Activated naive CD4-positive, alpha-beta T cell treated with anti-CD3 and anti-CD28 coated beads, Interleukin-2, amount 50 U/mL, for 72 hours (primary cell): ENCODE results near the gene ZNF549. TPM values are rescaled to one million over a fixed set of nuclear protein-coding genes. Genes with fewer than 3 reads are reported as not detected.

ENCODE experiments used
- ATAC-seq, 2 donors: fragments of 150-1000 bp; cut with Tn5 transposase; 2 replicates each; pipeline ENCODE4 v1.10.0; 2021; ENCODE audit warnings: mild to moderate bottlenecking in 2 of 2, moderate library complexity in 2 of 2
- DNase-seq, 2 donors: peaks; one replicate each; pipeline ENCODE4 v3.0.0; 2021 to 2022; ENCODE audit warnings: low spot score in 2 of 2
- H3K27ac Mint-ChIP-seq, 2 donors: one replicate each; pipeline ENCODE4 v1.8.0; 2022; ENCODE audit warnings: mild to moderate bottlenecking in 2 of 2, mixed read lengths in 2 of 2
- H3K36me3 Mint-ChIP-seq, 2 donors: one replicate each; pipeline ENCODE4 v1.8.0; 2022; ENCODE audit warnings: mixed read lengths in 2 of 2
- H3K9me3 Mint-ChIP-seq, 2 donors: one replicate each; pipeline ENCODE4 v1.8.0; 2022; ENCODE audit warnings: mixed read lengths in 2 of 2
- total RNA-seq, 2 donors: library from RNA; stranded (reverse); gene quantifications; one replicate each; pipeline ENCODE4 v1.2.3, GENCODE V29; 2022

The ZNF549 gene
- total RNA-seq, 2 donors from 2014 or later = 3.7 to 3.9 TPM

- peaks cover 19 to 55% of the 10 kb centered on the region in 2 donors for H3K9me3 Mint-ChIP-seq
- peak overlapping the region; percentile 90 to 97 for H3K27ac Mint-ChIP-seq
- ATAC-seq = peak; percentile 38 to 46
- peaks cover 72 to 96% of the 10 kb centered on the region in 2 donors for H3K36me3 Mint-ChIP-seq
- peak in 1 of 2 donors; percentile 19 for DNase-seq
These were observed 31.9 kb downstream of the ZNF549 start for GRCh38 chr19:57559008-57559403.

- H3K36me3 Mint-ChIP-seq = peaks cover 67 to 91% of the 10 kb centered on the region in 2 donors
These were observed 32.4 kb downstream of the ZNF549 start, which contains the start of gene ZNF550 for GRCh38 chr19:57559404-57560025. Gene ZNF550 (minus strand): TSS chr19:57559863. CDS start chr19:57559682, 181 bp downstream.

GRCh38 chr19:57560049-57560491 lies 32.9 kb downstream of the ZNF549 start:
- no peak for DNase-seq
- peak in 1 of 2 donors; percentile 17 for ATAC-seq
- Mint-ChIP-seq H3K9me3 (peaks cover 18 to 50% of the 10 kb centered on the region in 2 donors), H3K27ac (peak overlapping the region in 1 of 2 donors; percentile 90), H3K36me3 (peaks cover 65 to 89% of the 10 kb centered on the region in 2 donors)

More at GRCh38 chr19:57559404-57560025, 32.4 kb downstream of the ZNF549 start, which contains the start of gene ZNF550:
- peak within 1 kb of the TSS; percentile 90 to 97 for H3K27ac Mint-ChIP-seq
- ATAC-seq (peak; percentile 100), DNase-seq (peak; percentile 85 to 86)
- H3K9me3 Mint-ChIP-seq = peaks cover 19 to 52% of the 10 kb centered on the region in 2 donors

GRCh38 chr19:57563547-57563946 lies 36.4 kb downstream of the ZNF549 start:
- DNase-seq = no peak
- Mint-ChIP-seq H3K36me3 (peaks cover 45 to 81% of the 10 kb centered on the region in 2 donors), H3K9me3 (peaks cover 26 to 56% of the 10 kb centered on the region in 2 donors), H3K27ac (no peak overlapping the region)
- no peak for ATAC-seq

- DNase-seq = no peak
- no peak overlapping the region for H3K27ac Mint-ChIP-seq
- H3K9me3 Mint-ChIP-seq = peaks cover 41 to 55% of the 10 kb centered on the region in 2 donors
- no peak for ATAC-seq
- H3K36me3 Mint-ChIP-seq = peaks cover 43 to 77% of the 10 kb centered on the region in 2 donors
These were observed 39.5 kb downstream of the ZNF549 start for GRCh38 chr19:57566396-57567265.

- no peak overlapping the region for H3K27ac Mint-ChIP-seq
- H3K9me3 Mint-ChIP-seq = peaks cover 51 to 59% of the 10 kb centered on the region in 2 donors
- H3K36me3 Mint-ChIP-seq = peaks cover 68 to 87% of the 10 kb centered on the region in 2 donors
- no peak for ATAC-seq
- no peak for DNase-seq
These were observed 43.6 kb downstream of the ZNF549 start for GRCh38 chr19:57570707-57571106.

GRCh38 chr19:57572415-57572947 lies 45.3 kb downstream of the ZNF549 start:
- no peak for DNase-seq
- Mint-ChIP-seq H3K27ac (no peak overlapping the region), H3K9me3 (peaks cover 52 to 64% of the 10 kb centered on the region in 2 donors), H3K36me3 (peaks cover 80 to 89% of the 10 kb centered on the region in 2 donors)
- no peak for ATAC-seq

GRCh38 chr19:57576661-57577060 lies 49.5 kb downstream of the ZNF549 start:
- ATAC-seq (no peak), DNase-seq (no peak)
- peaks cover 68 to 80% of the 10 kb centered on the region in 2 donors for H3K36me3 Mint-ChIP-seq
- peak overlapping the region in 1 of 2 donors; percentile 31 for H3K27ac Mint-ChIP-seq
- H3K9me3 Mint-ChIP-seq = peaks cover 47 to 57% of the 10 kb centered on the region in 2 donors

GRCh38 chr19:57578487-57579205 lies 51.5 kb downstream of the ZNF549 start, which contains the start of gene ZNF416:
Gene ZNF416 (minus strand): TSS chr19:57578911. CDS start chr19:57578704, 207 bp downstream.
- DNase-seq (peak; percentile 90 to 94), ATAC-seq (peak; percentile 97 to 98)
- Mint-ChIP-seq H3K27ac (peak within 1 kb of the TSS in 1 of 2 donors; percentile 82), H3K36me3 (peaks cover 60 to 77% of the 10 kb centered on the region in 2 donors), H3K9me3 (peaks cover 45 to 47% of the 10 kb centered on the region in 2 donors)

GRCh38 chr19:57583104-57583520 lies 56.0 kb downstream of the ZNF549 start:
- no peak for ATAC-seq
- Mint-ChIP-seq H3K27ac (peak overlapping the region in 1 of 2 donors; percentile 76), H3K36me3 (peaks cover 54 to 76% of the 10 kb centered on the region in 2 donors), H3K9me3 (peaks cover 47 to 50% of the 10 kb centered on the region in 2 donors)
- DNase-seq = no peak

- peak; percentile 84 to 88 for ATAC-seq
- Mint-ChIP-seq H3K9me3 (peaks cover 52 to 53% of the 10 kb centered on the region in 2 donors), H3K27ac (peak within 1 kb of the TSS; percentile 76 to 90), H3K36me3 (peaks cover 59 to 81% of the 10 kb centered on the region in 2 donors)
- peak; percentile 71 to 80 for DNase-seq
These were observed 56.6 kb downstream of the ZNF549 start, which contains the start of gene ZIK1 for GRCh38 chr19:57583521-57584416. Gene ZIK1 (plus strand): TSS chr19:57584145. CDS start chr19:57584357, 212 bp downstream.

GRCh38 chr19:57587529-57587928 lies 60.4 kb downstream of the ZNF549 start:
- DNase-seq (no peak), ATAC-seq (peak in 1 of 2 donors; percentile 14)
- peaks cover 43 to 60% of the 10 kb centered on the region in 2 donors for H3K9me3 Mint-ChIP-seq
- no peak overlapping the region for H3K27ac Mint-ChIP-seq
- peaks cover 85 to 92% of the 10 kb centered on the region in 2 donors for H3K36me3 Mint-ChIP-seq

GRCh38 chr19:57599377-57599760 lies 72.2 kb downstream of the ZNF549 start:
- Mint-ChIP-seq H3K9me3 (peaks cover 45 to 49% of the 10 kb centered on the region in 2 donors), H3K27ac (peak overlapping the region in 1 of 2 donors; percentile 71), H3K36me3 (peaks cover 38 to 62% of the 10 kb centered on the region in 2 donors)
- ATAC-seq = no peak
- no peak for DNase-seq

- Mint-ChIP-seq H3K9me3 (peaks cover 47 to 53% of the 10 kb centered on the region in 2 donors), H3K36me3 (peaks cover 43 to 65% of the 10 kb centered on the region in 2 donors), H3K27ac (peak within 1 kb of the TSS in 1 of 2 donors; percentile 71)
- ATAC-seq = peak; percentile 99
- peak; percentile 87 to 89 for DNase-seq
These were observed 72.7 kb downstream of the ZNF549 start, which contains the start of gene ZNF530 for GRCh38 chr19:57599761-57600383. Gene ZNF530 (plus strand): TSS chr19:57599885. CDS start chr19:57604346, 4,461 bp downstream.
